ENCODE results near the gene GPRIN1. TPM values are rescaled to one million over a fixed set of nuclear protein-coding genes. Genes with fewer than 3 reads are reported as not detected.

The GPRIN1 gene
- total RNA-seq, 6 donors from 2014 or later, result under 0.01 to 4.0 (median 1.3) TPM

DNA sequence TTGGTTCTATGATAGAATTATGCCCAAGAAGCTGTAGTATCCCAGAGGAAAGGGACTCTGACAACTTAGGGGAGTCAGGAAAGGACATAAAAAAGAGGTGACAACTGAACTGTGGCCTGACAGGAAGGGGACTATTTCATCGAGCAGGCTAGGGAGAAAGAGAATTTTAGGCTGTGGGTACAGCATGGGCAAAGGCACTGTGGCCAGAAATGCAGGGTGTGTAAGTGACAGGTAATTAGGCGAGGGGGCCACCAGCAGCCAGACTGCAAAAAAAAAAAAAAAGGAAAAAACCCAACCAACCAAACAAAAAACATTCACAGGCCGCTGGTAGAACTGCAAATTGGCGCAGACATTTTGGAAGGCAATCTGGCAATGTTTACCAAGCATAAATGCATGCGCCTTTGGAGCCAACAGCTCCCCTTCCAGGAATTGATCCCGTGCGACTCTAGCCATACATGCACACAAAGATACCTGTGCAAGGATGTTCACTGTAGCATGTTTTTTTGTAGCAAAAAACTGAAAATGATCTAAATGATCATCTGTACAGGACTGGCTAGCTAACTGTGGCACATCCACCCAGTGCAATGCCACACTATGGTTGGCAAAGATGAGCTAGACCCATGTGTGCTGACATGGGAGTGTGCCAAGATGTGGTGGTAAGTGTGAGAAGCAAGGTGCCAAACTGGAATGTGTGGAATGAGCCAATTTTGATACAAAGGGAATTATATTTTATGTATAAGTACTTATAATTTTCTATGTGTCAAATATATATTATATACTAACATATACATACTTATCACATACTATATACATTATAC is 21.6 kb upstream of the GPRIN1 start:
- Histone ChIP-seq H3K36me3 (no peaks in the 10 kb centered on the region), H3K9me3 (no peaks in the 10 kb centered on the region), H3K4me3 (no peak overlapping the region), H3K27ac (no peak overlapping the region), H3K4me1 (peaks cover 12 to 18% (median 13%) of the 10 kb centered on the region in 4 donors), H3K27me3 (peaks cover 0 to 38% (median 20%) of the 10 kb centered on the region in 4 donors)
- 70 to 72% methylated on average over 7 of the region's 7 CpGs for WGBS, 2 donors
- ATAC-seq (ENCODE audit: low FRiP score in 2 of 2), result no peak
- no peak for DNase-seq
- TF ChIP-seq CTCF (IDR thresholded peaks at IDR 0.05) (no peak), EP300 (IDR thresholded peaks at IDR 0.05) (no peak), POLR2A (IDR thresholded peaks at IDR 0.05) (no peak), POLR2AphosphoS5 (IDR thresholded peaks at IDR 0.05) (no peak)

DNA sequence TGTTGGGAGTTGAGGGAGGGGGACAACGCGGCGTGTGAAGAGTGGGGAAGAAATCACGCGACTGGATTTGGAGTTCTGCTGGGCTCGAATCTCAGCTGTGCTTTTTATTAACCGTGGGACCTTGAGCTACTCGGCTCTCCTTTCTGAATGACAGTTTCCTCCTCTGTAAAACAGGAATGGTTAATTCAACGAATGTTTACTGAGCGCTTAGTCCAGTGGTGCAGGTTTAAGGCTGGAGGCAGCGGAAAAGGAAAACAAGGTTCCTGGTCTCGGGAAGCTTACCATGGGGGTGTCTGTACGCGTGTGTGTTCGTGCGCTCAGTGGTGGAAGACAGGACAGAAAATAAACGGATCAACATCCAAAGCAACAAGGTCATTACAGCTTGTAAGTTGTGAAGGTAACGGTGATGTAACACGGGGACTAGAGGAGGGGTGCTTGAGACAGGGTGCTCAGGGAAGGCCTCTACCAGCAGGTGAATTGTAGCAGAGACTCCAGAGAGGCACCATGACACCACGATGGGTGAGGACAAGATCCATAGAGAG is 20.8 kb upstream of the GPRIN1 start:
- H3K4me3 ChIP-seq, result peak overlapping the region in 3 of 4 donors; percentile 26 to 42 (median 32)
- no peak for ATAC-seq (ENCODE audit: low FRiP score in 2 of 2)
- TF ChIP-seq POLR2AphosphoS5 (IDR thresholded peaks at IDR 0.05), result no peak
- TF ChIP-seq POLR2A (IDR thresholded peaks at IDR 0.05), result no peak
- no peak for TF ChIP-seq EP300 (IDR thresholded peaks at IDR 0.05)
- no peak for TF ChIP-seq CTCF (IDR thresholded peaks at IDR 0.05)
- WGBS, 2 donors, result 5 to 6% methylated on average over 17 to 20 of the region's 20 CpGs
- no peak for DNase-seq
- peaks cover 0 to 42% (median 23%) of the 10 kb centered on the region in 4 donors for H3K27me3 ChIP-seq
- H3K27ac ChIP-seq, result no peak overlapping the region
- peaks cover 12 to 18% (median 13%) of the 10 kb centered on the region in 4 donors for H3K4me1 ChIP-seq
- no peaks in the 10 kb centered on the region for H3K36me3 ChIP-seq
- H3K9me3 ChIP-seq, result no peaks in the 10 kb centered on the region

GRCh38 chr5:176629853-176630680 is 20.1 kb upstream of the GPRIN1 start, which contains the start of the genes EIF4E1B and SNCB:
TSS of gene EIF4E1B (plus strand) at chr5:176630675. CDS start at chr5:176642788, 12,113 bp downstream.
TSS of gene SNCB (minus strand) at chr5:176630534. CDS start at chr5:176629654, 880 bp downstream.
- Histone ChIP-seq H3K27ac (no peak within 1 kb of the TSS), H3K9me3 (no peaks in the 10 kb centered on the region), H3K4me3 (peak within 1 kb of the TSS in 3 of 4 donors; percentile 26 to 42 (median 32)), H3K4me1 (peaks cover 12 to 18% (median 13%) of the 10 kb centered on the region in 4 donors), H3K27me3 (peaks cover 0 to 43% (median 23%) of the 10 kb centered on the region in 4 donors), H3K36me3 (no peaks in the 10 kb centered on the region)
- no peak for TF ChIP-seq POLR2AphosphoS5 (IDR thresholded peaks at IDR 0.05)
- no peak for TF ChIP-seq POLR2A (IDR thresholded peaks at IDR 0.05)
- no peak for TF ChIP-seq EP300 (IDR thresholded peaks at IDR 0.05)
- no peak for TF ChIP-seq CTCF (IDR thresholded peaks at IDR 0.05)
- ATAC-seq (ENCODE audit: low FRiP score in 2 of 2) (peak in 1 of 2 donors; percentile 70), DNase-seq (peak in 1 of 2 donors; percentile 90)
- 1 to 4% methylated on average over 12 to 57 of the region's 94 CpGs for WGBS, 2 donors

DNA sequence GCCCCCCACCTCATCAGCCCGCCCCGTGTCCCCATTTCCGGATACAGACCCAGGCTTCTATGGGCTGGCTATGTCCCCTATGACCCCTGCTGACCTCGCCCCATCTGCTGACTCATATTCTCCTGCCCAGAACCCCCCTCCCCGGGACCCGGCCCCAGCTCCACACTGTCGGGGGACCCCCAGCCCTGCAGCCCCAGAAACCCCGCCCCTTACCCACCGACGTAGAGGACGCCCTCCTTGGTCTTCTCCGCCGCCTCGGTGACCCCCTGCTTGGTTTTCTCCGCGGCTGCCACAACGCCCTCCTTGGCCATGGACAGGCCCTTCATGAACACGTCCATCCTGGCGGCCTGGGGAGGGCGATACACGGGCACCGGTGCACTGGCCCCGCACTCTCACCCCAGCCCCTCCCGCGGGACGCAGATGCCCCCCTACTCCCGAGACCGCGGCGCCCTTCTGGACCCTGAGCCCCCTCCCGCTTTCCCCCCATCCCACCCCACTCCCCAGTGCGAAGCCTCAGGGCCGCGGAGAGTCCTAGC is 19.4 kb upstream of the GPRIN1 start:
- ATAC-seq (ENCODE audit: low FRiP score in 2 of 2) (no peak), DNase-seq (peak in 1 of 2 donors; percentile 72)
- H3K27me3 ChIP-seq, result peaks cover 0 to 43% (median 23%) of the 10 kb centered on the region in 4 donors
- H3K9me3 ChIP-seq, result no peaks in the 10 kb centered on the region
- H3K36me3 ChIP-seq, result no peaks in the 10 kb centered on the region
- no peak overlapping the region for H3K4me3 ChIP-seq
- no peak for TF ChIP-seq EP300 (IDR thresholded peaks at IDR 0.05)
- TF ChIP-seq POLR2A (IDR thresholded peaks at IDR 0.05), result no peak
- TF ChIP-seq CTCF (IDR thresholded peaks at IDR 0.05), result no peak
- no peak for TF ChIP-seq POLR2AphosphoS5 (IDR thresholded peaks at IDR 0.05)
- H3K4me1 ChIP-seq, result peaks cover 12 to 18% (median 13%) of the 10 kb centered on the region in 4 donors
- WGBS, 2 donors, result 16 to 18% methylated on average over 14 to 18 of the region's 34 CpGs
- H3K27ac ChIP-seq, result no peak overlapping the region
